Prostate gland (tissue), 2 donors: Measurements from ENCODE around the gene MED12L.

ENCODE experiments used
- CTCF ChIP-seq, 4 experiments: fragments of 200-600 bp in 2 of 4; fragments of 450-650 bp in 2 of 4; sonication (generic) in 2 of 4; IDR thresholded peaks; 1 replicate in 3 of 4; 2 replicates in 1 of 4; pipeline ENCODE4 v1.5.1; 2016 to 2019; ENCODE audit warnings: antibody characterized with exemption in 4 of 4, mild to moderate bottlenecking in 2 of 4, moderate library complexity in 2 of 4
- POLR2A ChIP-seq: fragments of 450-650 bp; IDR thresholded peaks from one replicate; pipeline ENCODE4 v1.6.1; 2016; ENCODE audit warnings: antibody characterized with exemption, mild to moderate bottlenecking
- POLR2AphosphoS5 ChIP-seq: sonication (generic); formaldehyde crosslinking; IDR thresholded peaks from one replicate; pipeline ENCODE4 v1.6.1; 2017; ENCODE audit warnings: antibody characterized with exemption

- TF ChIP-seq CTCF (IDR thresholded peaks at IDR 0.05) (no peak), POLR2AphosphoS5 (no peak), POLR2A (no peak)
Measured at GRCh38 chr3:151312972-151313371, 227.5 kb downstream of the MED12L start.
